NCI-H82 treated with DMSO at 0.1 percent for 48 hours (cell line): ENCODE results near the gene FUT6.
"Not testable (repeated sequence)": the region's sequence is repeated elsewhere in the genome, so short reads cannot be mapped to it uniquely, and the experiment has no call there.

Source experiments
- DNase-seq: peaks from one replicate; lab custom pipeline; 2025; ENCODE audit not compliant: unreplicated experiment; lab: John Stamatoyannopoulos, UW

Gene FUT6, protein sequence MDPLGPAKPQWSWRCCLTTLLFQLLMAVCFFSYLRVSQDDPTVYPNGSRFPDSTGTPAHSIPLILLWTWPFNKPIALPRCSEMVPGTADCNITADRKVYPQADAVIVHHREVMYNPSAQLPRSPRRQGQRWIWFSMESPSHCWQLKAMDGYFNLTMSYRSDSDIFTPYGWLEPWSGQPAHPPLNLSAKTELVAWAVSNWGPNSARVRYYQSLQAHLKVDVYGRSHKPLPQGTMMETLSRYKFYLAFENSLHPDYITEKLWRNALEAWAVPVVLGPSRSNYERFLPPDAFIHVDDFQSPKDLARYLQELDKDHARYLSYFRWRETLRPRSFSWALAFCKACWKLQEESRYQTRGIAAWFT

DNA sequence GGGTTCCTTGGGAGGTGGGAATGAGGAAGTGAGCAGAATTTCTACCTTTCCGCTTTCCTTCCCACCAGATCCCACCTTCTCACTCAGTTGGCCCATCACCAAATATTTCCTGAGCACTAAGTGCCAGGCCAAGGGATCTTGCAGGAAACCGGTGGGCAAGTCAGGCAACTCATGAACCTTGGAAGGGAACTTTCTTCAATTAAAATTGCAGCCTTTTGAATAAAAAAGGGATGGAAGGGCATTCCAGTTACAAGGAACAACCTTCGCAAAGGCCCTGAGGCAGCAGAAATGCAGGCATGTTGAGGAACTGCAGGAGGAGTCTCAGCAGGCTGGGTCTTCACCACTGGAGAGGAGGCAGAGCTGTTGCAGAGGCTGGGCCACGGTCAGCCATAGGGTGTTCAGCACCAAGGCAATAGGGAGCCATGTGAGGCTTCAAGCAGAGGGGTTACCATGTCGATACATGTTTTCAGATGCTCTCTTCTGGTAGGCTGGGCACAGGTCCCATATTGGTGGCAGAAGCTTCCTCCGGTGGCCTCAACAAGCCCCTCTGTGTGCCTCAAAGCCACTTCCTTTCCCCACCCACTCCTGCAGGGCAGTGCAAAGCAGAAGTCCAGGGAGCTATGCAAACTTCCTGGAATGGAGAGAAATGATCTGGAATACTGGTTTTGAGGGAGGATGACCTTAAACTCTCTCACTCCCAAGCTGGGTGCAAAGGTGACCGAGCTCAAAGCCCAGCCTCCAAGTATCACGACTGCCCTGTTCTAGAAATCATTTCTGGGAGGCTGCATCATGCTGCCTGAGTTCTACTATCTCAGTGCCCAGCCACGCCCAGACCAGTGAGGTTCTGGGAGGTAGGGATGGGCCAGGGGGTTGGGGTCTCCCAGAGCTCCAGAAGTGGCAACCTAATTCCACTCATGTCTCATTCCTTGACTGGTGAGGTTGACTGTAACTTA is at the start of gene FUT6:
FUT6 (minus strand) TSS at position 638 of the 953 bp plus-strand sequence. CDS start 7,135 bp downstream, outside the sequence.
- no peak for DNase-seq

DNA sequence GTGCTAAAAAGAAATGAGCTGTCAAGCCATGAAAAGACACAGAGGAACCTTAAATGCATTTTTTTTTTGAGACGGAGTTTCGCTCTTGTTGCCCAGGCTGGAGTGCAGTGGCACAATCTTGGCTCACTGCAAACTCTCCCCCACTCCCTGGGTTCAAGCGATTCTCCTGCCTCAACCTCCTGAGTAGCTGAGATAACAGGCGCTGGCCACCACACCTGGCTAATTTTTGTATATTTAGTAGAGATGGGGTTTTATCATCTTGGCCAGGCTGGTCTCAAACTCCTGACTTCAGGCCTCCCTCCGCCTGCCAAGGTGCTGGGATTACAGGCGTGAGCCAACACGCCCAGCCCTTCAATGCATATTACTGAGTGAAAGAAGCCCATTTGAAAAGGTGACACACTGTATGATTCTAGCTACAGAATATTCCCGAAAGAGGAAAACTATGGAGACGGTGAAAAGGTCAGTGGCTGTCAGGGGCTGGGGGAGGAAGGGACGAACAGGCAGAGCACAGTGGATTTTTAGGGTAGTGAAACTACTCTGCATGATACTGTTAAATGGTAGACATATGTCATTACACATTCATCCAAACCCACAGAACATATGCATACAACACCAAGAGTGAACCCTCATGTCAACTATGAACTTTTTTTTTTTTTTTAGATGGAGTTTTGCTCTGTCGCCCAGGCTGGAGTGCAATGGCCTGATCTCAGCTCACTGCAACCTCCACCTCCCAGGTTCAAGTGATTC is 44.7 kb upstream of the FUT6 start:
- DNase-seq, result not testable (repeated sequence)

DNA sequence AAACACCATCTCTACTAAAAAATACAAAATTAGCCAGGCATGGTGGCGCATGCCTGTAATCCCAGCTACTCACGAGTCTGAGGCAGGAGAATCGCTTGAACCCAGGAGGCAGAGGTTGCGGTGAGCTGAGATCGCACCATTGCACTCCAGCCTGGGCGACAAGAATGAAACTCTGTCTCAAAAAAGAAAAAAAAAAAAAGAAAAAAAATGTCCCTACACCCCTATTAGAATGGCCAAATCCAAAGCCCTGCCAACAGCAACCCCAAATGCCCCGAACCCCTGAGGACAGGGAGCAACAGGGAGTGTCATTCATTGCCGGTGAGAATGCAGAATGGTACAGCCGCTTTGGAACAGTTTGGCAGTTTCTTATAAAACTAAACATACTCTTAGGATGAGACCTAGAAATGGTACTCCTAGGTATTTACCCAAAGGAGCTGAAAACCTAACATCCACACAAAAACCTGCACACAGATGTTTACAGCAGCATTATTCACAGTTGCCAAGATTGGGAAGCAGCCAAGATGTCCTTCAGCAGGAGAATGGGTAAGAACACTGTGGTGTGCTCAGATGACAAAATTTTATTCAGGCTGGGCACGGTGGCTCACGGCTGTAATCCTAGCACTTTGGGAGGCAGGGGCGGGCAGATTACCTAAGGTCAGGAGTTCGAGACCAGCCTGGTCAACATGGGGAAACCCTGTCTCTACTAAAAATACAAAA is 43.8 kb upstream of the FUT6 start:
- not testable (repeated sequence) for DNase-seq

DNA sequence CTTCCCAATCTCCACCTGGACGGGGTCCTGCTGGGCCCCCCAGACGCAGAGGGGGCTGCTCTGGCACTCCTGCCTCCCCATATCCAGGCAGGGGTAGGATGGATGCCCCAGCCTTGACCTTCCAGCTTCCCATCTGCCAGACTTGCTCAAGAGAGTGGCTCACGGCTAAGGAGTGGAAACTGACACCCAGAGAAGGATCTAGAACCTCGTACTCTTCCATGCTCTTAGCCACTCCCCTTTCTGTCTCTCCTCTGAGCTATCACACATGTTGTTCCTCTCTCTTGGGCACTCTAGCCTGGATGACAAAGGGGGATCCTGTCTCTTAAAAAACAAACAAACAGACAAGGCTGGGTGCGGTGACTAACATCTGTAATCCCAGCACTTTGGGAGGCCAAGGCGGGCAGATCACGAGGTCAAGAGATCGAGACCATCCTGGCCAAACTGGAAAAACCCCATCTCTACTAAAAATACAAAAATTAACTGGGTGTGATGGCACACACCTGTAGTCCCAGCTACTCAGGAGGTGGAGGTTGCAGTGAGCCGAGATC is 43.0 kb upstream of the FUT6 start:
- DNase-seq, result no peak

DNA sequence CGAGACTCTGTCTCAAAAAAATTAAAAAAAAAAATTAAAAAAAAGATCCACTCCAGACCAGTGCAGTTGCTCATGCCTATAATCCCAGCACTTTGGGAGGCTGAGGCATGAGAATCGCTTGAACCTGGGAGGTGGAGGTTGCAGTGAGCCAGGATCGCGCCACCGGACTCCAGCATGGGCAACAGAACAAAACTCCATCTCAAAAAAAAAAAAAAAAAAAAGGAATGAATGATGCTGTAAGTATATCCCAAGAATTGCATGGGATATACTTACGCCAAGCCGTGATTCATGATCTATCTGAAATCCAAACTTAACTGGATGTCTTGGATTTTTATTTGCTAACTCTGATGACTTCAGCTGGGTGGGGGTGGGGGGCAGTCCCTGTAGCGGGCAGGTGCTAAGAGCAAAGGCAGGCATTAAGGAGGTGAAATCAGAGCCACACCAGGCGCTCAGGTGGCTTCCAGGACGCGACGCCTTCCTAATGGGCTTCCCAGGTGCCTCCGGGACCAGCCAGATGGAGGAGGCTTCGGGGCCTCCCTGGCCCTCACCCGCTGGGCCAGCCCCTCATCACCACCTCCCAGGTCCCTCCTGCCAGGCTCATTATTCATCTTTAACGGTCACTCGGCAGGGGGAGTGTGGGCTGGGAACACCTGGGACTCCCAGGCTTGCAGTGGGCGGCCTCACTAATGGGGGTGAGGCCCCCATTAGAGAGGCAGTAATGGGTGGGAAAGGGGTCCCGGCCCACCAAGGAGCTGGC is 42.2 kb upstream of the FUT6 start:
- no peak for DNase-seq

DNA sequence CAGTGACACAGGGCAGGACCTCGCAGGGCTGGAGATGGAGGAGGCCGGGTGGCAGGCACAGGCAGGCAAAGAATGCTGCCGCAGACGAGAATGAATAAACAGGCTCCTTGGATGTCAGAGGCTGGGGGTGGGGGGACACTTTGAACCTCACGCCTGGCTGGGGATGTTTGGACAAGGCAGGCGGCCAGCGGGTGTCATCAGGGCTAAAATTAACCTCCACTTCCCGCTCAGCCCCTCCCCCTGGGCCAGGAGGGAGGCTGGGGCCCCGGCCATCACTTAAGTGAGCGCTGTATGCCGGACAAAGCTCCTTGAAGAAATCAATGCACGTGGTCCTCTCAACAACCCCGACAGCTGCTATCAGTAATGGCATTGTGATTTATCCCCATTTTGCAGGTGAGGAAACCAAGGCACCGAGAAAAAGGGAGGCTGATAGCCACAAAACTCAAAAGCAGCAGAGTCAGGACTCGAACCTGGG is 41.1 kb upstream of the FUT6 start:
- DNase-seq, result no peak

DNA sequence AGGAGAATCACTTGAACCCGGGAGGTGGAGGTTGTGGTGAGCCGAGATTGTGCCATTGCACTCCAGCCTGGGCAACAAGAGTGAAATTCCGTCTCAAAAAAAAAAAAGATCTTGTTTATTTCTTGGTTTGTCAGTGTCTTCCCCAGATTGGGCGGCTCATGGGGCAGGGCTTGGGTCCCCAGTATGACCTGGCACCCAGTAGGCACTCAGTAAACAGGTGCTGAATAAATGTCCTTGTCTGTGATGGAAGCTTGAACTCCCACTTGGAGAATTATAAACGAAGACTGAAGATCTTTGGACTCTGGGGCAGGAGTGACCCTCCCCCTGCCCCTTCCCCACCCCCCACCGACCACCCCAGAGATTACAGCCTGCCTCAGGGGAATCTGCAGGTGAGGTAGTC is 40.7 kb upstream of the FUT6 start:
- no peak for DNase-seq

DNA sequence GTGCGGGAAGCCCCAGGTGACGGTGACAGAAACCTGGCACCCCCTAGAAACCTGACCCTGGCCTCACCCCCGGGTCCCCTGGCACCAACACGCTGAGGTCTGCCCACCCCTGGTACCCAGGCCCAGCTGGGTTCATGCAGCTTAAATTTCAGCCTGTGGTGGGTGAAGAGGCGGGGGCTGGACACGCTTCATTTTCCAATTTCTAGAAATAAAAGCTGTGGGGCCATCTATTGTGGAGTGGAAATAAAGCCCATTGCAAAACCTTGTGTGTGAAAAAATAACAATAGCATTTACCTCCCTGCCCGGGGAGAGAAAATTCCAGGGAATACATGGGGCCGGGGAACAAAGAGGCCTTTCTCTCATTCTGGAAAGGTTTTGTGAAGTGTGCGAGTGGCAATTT is 38.4 kb upstream of the FUT6 start:
- DNase-seq, result no peak

DNA sequence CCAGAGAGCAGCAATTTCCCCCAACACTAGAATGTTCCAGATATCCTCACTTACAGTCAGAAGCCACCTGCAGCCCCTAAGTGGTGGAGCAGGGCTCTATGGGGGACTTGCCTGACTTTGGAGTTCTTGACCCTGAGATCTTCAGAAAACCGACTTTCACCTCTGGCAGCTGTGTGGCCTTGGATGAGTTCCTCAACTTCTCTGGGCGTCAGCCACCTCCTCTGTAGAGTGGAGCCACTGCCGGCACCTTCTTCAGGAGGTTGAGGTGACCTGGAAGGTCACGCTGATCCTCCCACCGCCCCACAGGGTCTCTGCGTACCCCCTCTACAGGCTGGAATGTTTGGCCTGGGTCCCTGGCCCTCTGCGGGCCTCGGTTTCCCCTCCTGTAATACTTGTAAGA is 37.9 kb upstream of the FUT6 start:
- DNase-seq, result no peak

DNA sequence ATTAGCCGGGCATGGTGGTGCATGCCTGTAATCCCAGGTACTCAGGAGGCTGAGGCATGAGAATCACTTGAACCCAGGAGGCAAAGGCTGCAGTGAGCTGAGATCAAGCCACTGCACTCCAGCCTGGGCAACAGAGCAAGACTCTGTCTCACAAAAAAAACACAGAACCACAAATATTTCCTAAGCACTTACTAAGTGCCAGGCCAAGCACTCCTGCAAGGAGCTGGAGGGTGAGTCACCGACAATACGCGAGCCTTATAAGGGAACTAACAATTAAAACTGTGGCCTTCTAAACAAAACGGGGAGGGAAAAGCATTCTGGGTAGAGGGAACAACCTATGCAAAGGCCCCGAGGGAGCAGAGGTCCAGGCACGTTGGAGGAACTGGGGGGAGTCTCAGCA is 35.0 kb upstream of the FUT6 start:
- not testable (repeated sequence) for DNase-seq

DNA sequence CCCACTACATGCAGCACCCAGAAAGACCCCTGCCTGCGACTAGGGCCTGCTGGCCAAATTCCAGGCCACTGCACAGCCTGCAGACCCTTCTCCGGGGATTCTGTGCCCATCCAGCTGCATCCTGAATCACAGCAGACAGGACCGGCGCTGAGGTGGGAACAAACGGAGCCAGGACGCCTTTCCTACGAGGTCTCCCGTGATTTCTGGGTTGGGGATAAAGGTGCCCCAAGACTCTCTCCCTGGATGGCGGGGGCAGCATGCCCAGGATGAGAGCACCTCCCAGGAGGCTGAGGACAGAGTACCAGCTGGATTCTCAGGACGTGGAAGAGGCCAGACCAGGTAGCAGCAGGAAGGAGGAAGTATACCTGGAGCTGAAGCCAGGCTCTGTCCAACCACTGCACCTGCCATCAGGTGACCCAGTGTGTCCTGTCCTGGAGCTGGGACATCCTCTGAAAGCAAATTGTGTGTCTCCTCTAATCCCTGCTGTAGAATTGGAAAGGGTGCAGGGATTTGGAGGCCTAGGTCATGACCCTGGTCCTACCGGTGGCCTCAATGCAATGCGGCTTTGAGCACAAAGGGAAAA is 34.2 kb upstream of the FUT6 start:
- DNase-seq, result no peak

DNA sequence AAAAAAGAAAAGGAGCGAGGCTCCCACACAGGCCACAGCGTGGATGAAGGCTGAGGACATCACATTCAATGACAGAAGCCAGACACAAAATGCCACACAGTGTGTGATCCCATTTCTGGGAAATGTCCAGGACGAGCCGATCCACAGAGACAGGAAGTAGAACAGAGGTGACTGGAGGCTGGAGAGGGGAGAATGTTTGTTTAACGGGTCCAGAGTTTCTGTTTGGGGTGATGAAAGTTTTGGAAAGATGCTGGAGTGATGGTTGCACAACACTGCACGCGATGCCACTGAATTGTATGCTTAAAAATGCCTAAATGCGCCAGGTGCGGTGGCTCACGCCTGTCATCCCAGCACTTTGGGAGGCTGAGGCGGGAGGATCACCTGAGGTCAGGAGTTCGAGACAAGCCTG is 31.5 kb upstream of the FUT6 start:
- no peak for DNase-seq

DNA sequence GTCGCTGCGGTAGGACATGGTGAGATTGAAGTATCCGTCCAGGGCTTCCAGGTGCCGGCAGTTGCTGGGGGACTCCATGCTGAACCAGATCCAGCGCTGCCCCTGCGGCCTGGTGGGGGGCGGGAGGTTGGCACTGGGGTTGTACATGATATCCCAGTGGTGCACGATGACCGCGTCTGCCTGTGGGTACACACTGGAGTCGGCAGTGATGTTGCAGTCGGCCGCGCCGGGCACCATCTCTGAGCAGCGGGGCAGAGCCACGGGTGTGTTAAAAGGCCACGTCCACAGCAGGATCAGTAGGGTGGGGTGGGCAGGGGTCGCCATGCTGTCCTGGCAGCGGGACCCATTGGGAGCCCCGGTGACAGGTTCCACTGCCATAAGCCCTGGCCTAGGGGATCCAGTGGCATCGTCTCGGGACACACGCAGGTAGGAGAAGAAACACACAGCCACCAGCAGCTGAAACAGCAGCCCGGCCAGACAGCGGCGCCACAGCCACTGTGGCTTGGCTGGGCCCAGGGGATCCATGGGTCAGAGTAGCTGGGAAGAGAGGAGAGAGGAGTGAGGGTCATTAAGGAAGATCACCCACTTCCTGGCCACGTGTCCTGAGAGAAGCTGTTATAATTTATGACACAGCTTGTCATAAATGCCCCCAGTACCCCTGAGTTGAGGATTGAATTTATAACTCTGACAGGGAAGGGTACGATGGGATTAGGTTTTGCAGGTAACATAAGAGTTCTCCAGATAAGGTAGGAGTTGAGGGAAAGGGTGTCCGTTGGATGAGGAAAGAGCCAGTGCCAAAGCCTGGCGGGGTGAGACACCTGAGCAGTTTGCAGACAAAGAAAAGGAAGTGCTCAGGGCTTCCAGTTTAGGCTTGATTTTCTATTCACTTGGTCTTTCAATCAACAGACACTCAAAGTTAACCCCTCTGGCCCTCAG is 28.0 kb upstream of the FUT6 start:
- no peak for DNase-seq

DNA sequence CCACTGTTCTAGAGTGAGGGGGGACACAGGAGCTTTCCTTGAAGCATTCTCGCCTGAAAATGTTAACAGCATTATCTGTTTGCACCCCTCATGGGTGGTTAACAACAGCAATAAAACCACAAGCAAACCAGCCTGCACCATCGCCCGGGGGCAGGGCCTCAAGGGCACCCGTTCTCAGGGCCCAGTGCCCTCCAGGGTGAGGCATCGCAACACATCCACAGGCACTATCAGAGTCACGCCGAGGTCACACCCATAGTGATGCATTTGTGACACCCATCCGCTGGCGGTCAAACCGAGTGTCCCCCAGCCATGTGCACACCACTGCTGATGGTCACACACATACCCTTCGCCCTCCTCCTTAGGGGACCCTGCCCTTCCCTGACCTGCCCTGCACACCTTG is 26.3 kb upstream of the FUT6 start:
- DNase-seq, result no peak

DNA sequence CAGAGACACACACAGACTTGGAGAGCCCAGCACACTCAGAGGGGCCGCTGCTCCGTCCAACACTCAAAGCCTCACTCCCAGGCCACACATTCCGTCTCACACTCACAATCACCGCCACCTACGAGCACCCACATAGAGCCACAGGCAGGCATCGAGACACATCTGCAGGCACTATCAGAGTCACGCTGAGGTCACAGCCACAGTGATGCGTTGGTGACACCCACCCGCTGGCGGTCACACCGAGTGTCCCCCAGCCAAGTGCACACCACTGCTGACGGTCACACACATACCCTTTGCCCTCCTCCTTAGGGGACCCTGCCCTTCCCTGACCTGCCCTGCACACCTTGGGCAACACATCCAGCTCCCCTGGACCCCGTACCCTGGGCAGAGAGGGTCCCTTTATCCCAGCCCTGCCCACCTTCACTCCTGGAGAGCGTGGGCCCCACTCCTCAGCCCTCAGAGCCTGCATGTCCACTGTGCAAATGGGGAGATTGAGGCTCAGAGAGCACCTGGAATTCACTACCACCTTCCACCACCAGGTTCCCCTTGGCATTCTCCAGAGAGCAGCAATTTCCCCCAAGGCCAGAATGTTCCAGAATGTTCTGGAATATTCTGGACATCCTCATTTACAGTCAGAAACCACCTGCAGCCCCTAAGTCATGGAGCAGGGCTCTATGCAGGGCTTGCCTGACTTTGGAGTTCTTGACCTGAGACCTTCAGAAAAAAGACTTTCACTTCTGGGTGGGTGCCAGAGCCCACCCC is 25.4 kb upstream of the FUT6 start:
- DNase-seq, result no peak

DNA sequence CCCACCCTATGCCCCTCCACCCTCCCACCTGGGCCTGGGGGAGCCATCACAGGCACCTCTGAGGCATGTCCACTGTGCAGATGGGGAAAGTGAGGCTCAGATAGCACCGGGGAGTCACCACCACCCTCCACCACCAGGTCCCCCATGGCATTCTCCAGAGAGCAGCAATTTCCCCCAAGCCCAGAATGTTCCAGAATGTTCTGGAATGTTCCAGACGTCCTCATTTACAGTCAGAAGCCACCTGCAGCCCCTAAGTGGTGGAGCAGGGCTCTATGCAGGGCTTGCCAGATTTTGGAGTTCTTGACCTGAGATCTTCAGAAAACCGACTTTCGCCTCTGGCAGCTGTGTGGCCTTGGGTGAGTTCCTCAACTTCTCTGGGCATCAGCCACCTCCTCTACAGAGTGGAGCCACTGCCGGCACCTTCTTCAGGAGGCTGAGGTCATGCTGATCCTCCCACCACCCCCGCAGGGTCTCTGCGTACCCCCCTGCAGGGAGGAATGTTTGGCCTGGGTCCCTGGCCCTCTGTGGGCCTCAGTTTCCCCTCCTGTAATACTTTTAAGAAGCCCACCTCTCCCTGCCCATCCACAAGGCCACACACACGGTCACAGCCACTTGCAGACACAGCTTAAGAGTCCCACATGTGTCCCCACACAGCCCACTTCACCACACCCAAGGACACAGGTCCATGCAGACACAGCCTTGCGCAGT is 24.7 kb upstream of the FUT6 start:
- no peak for DNase-seq
